Caco-2 (cell line): ENCODE results near the gene ARHGAP15. TPM values are rescaled to one million over a fixed set of nuclear protein-coding genes. Genes with fewer than 3 reads are reported as not detected.

Experiments
- BruUV-seq: library from RNA; stranded (reverse); fragments of 400-500 nt; replicated peaks from 2 replicates; lab custom pipeline; 2021; lab: Mats Ljungman, UMichigan
- CTCF ChIA-PET: fragments of 300-600 bp; sonication (Branson Sonifier 250); formaldehyde crosslinking; loops from one replicate; lab custom pipeline; 2022; ENCODE audit warnings: antibody characterized with exemption; lab: Charles Lee
- POLR2A ChIA-PET: fragments of 300-600 bp; sonication (Branson Sonifier 250); formaldehyde crosslinking; loops from one replicate; lab custom pipeline; 2022; ENCODE audit warnings: antibody characterized with exemption; lab: Charles Lee
- DNase-seq, 2 experiments: peaks; one replicate each; pipeline versions ENCODE4 v3.0.0 to v3.0.0-alpha.2; 2020 to 2022
- H3K27me3 ChIP-seq: replicated peaks from 2 replicates; pipeline ENCODE4 v1.6.0; 2011; ENCODE audit warnings: low read length; ENCODE audit not compliant: control insufficient read depth, insufficient read depth
- H3K36me3 ChIP-seq: 2 replicates; pipeline ENCODE4 v1.5.1; 2011; ENCODE audit warnings: low read length; ENCODE audit not compliant: control insufficient read depth, insufficient read depth
- H3K4me1 ChIP-seq: fragments of 250-450 bp; sonication (Bioruptor Pico); 2 replicates; pipeline ENCODE4 v1.5.1; 2020; ENCODE audit warnings: mild to moderate bottlenecking
- H3K4me3 ChIP-seq: 2 replicates; pipeline ENCODE4 v1.5.1; 2011; ENCODE audit warnings: low read depth, mild to moderate bottlenecking, control low read depth, low read length
- H3K9me3 ChIP-seq: fragments of 250-450 bp; sonication (Bioruptor Pico); 2 replicates; pipeline ENCODE4 v1.5.1; 2020; ENCODE audit warnings: mild to moderate bottlenecking, moderate library complexity
- H3K27ac Mint-ChIP-seq: one replicate; pipeline ENCODE4 v1.8.0; 2022; ENCODE audit warnings: mixed read lengths; ENCODE audit not compliant: unreplicated experiment
- H3K27me3 Mint-ChIP-seq: one replicate; pipeline ENCODE4 v1.8.0; 2022; ENCODE audit warnings: mixed read lengths; ENCODE audit not compliant: insufficient read depth, unreplicated experiment
- H3K36me3 Mint-ChIP-seq: one replicate; pipeline ENCODE4 v1.8.0; 2022; ENCODE audit warnings: mild to moderate bottlenecking, mixed read lengths; ENCODE audit not compliant: insufficient read depth, unreplicated experiment
- H3K4me1 Mint-ChIP-seq: one replicate; pipeline ENCODE4 v1.8.0; 2022; ENCODE audit warnings: low read depth, mixed read lengths; ENCODE audit not compliant: unreplicated experiment
- H3K4me3 Mint-ChIP-seq: one replicate; pipeline ENCODE4 v1.8.0; 2022; ENCODE audit warnings: mild to moderate bottlenecking, moderate library complexity, mixed read lengths; ENCODE audit not compliant: unreplicated experiment
- H3K9me3 Mint-ChIP-seq: one replicate; pipeline ENCODE4 v1.8.0; 2022; ENCODE audit warnings: mixed read lengths; ENCODE audit not compliant: unreplicated experiment
- intact Hi-C: fragments of 100-400 bp; cut with micrococcal nuclease; formaldehyde crosslinking; loops from one replicate; pipeline ENCODE4 v1.10.0; 2022; ENCODE audit not compliant: unreplicated experiment
- total RNA-seq: library from RNA; stranded (reverse); gene quantifications from 2 replicates; pipeline ENCODE4 v1.2.3, GENCODE V29; 2022
- TF ChIP-seq, protein P1 (sequence below), 2 experiments: fragments of 200-600 bp in 1 of 2; IDR thresholded peaks; 1 replicate in 1 of 2; 2 replicates in 1 of 2; pipeline versions ENCODE4 v1.5.1 to v1.8.0; 2011 to 2022; ENCODE audit warnings: antibody characterized with exemption in 1 of 2, control low read depth in 1 of 2, inconsistent platforms in 1 of 2, low read depth in 1 of 2, low read length in 1 of 2, mild to moderate bottlenecking in 1 of 2, moderate library complexity in 1 of 2; ENCODE audit not compliant: insufficient read depth in 1 of 2, severe bottlenecking in 1 of 2, unreplicated experiment in 1 of 2

ARHGAP15 gene
- total RNA-seq, 1 experiment from 2014 or later: not detected

DNA sequence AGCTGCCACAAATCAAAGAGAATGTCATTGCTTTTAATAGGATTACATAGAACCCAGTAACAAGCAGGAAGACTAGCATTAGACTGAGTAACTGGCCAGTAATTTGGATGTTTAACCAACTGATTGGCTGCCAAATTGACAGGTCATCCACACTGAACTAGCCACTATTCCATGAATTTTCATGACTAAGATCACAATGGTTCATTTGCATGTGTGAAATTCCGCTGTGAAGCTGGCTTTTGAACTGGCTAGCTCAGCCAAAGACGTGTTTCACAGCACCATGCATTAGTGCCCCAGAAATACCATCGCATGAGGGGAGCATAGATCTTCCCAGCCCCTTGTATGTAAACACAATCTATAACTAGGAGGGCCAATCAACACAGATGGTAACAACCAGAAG, 649.8 kb downstream of the ARHGAP15 start:
- Mint-ChIP-seq H3K36me3 (no peaks in the 10 kb centered on the region), H3K4me1 (no peaks in the 10 kb centered on the region), H3K9me3 (no peaks in the 10 kb centered on the region), H3K27me3 (peaks cover 5% of the 10 kb centered on the region), H3K4me3 (no peak overlapping the region), H3K27ac (no peak overlapping the region)
- Histone ChIP-seq H3K9me3 (no peaks in the 10 kb centered on the region), H3K27me3 (no peaks in the 10 kb centered on the region), H3K36me3 (no peaks in the 10 kb centered on the region), H3K4me1 (no peaks in the 10 kb centered on the region), H3K4me3 (no peak overlapping the region)
- CTCF ChIA-PET: no interaction called here
- intact Hi-C loops: no loop called here
- no peak for DNase-seq
- TF ChIP-seq, protein P1, sequence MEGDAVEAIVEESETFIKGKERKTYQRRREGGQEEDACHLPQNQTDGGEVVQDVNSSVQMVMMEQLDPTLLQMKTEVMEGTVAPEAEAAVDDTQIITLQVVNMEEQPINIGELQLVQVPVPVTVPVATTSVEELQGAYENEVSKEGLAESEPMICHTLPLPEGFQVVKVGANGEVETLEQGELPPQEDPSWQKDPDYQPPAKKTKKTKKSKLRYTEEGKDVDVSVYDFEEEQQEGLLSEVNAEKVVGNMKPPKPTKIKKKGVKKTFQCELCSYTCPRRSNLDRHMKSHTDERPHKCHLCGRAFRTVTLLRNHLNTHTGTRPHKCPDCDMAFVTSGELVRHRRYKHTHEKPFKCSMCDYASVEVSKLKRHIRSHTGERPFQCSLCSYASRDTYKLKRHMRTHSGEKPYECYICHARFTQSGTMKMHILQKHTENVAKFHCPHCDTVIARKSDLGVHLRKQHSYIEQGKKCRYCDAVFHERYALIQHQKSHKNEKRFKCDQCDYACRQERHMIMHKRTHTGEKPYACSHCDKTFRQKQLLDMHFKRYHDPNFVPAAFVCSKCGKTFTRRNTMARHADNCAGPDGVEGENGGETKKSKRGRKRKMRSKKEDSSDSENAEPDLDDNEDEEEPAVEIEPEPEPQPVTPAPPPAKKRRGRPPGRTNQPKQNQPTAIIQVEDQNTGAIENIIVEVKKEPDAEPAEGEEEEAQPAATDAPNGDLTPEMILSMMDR (IDR thresholded peaks at IDR 0.05; ENCODE audit: insufficient read depth in 1 of 2, low read depth in 1 of 2, low read length in 1 of 2, severe bottlenecking in 1 of 2, unreplicated experiment in 1 of 2): no peak
- POLR2A ChIA-PET: no interaction called here
- BruUV-seq: no TSS peak

- Mint-ChIP-seq H3K9me3 (peaks cover 10% of the 10 kb centered on the region), H3K4me1 (no peaks in the 10 kb centered on the region), H3K27ac (no peak overlapping the region), H3K4me3 (no peak overlapping the region), H3K36me3 (no peaks in the 10 kb centered on the region), H3K27me3 (peaks cover 2% of the 10 kb centered on the region)
- no TSS peak for BruUV-seq
- Histone ChIP-seq H3K27me3 (no peaks in the 10 kb centered on the region), H3K36me3 (no peaks in the 10 kb centered on the region), H3K4me1 (no peaks in the 10 kb centered on the region), H3K9me3 (no peaks in the 10 kb centered on the region), H3K4me3 (no peak overlapping the region)
- TF ChIP-seq, protein P1 (IDR thresholded peaks at IDR 0.05; ENCODE audit: insufficient read depth in 1 of 2, low read depth in 1 of 2, low read length in 1 of 2, severe bottlenecking in 1 of 2, unreplicated experiment in 1 of 2): no peak
- ChIA-PET CTCF (no interaction called here), POLR2A (no interaction called here)
- intact Hi-C loops: no loop called here
- DNase-seq: no peak
These were observed 657.0 kb downstream of the ARHGAP15 start for GRCh38 chr2:143786026-143786765.

DNA sequence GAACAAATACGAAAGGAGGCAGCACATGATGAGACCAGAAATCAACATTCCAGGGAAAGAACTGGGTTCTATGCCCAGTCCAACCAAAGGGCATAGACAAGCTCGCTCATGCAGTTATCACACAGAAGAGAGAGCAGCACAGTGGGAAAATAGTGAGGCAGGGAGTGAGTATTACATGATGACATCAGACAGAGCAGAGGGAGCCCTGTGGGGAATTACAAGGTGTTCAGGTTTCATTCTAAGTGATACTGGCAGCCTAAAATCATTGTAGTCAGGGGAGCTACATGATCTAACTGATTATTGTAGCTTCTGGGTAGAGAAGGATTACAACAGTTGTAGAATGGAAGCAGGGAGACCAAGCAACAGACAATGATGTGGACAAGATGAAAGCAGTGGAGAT, 658.5 kb downstream of the ARHGAP15 start:
- TF ChIP-seq, protein P1 (IDR thresholded peaks at IDR 0.05; ENCODE audit: insufficient read depth in 1 of 2, low read depth in 1 of 2, low read length in 1 of 2, severe bottlenecking in 1 of 2, unreplicated experiment in 1 of 2): no peak
- BruUV-seq: no TSS peak
- no peaks in the 10 kb centered on the region for H3K4me1 ChIP-seq
- no peaks in the 10 kb centered on the region for H3K9me3 ChIP-seq
- Mint-ChIP-seq H3K27me3 (peaks cover 2% of the 10 kb centered on the region), H3K9me3 (peaks cover 10% of the 10 kb centered on the region), H3K4me1 (no peaks in the 10 kb centered on the region), H3K27ac (no peak overlapping the region), H3K36me3 (no peaks in the 10 kb centered on the region), H3K4me3 (no peak overlapping the region)
- no peaks in the 10 kb centered on the region for H3K36me3 ChIP-seq
- DNase-seq: no peak
- H3K27me3 ChIP-seq: no peaks in the 10 kb centered on the region
- ChIA-PET POLR2A (no interaction called here), CTCF (no interaction called here)
- H3K4me3 ChIP-seq: no peak overlapping the region
- intact Hi-C loops: no loop called here
